Measurements from ENCODE around the gene SEC14L1. TPM values are rescaled to one million over a fixed set of nuclear protein-coding genes. Genes with fewer than 3 reads are reported as not detected.
"Not testable (repeated sequence)": the region's sequence is repeated elsewhere in the genome, so short reads cannot be mapped to it uniquely, and the experiment has no call there.

Gene SEC14L1
- total RNA-seq, 1 donor from 2014 or later: 93.2 TPM

DNA sequence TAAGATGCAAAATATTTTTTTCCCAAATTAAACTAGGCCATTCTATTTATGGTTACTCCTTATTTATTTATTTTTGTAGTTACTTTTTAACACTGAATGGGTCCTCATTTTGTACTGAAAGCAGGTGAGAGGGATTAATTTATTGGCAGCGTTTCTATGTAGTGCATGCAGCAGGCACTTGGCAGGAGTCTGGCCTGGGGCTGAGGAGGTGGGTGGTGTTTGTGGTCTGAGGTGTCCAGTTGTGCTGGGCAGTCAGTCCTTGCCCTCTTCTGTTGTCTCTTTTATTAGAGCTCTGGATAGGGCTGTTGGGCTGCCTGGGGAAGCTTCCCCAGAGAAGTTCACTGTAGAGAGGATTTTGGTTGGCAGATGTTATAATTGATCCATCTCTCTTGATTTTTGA, 12.7 kb downstream of the SEC14L1 start:
- H3K79me2 ChIP-seq (ENCODE audit: insufficient read depth, low read length): peaks cover 98% of the 10 kb centered on the region
- Mint-ChIP-seq H3K9me3 (ENCODE audit: unreplicated experiment) (no peaks in the 10 kb centered on the region), H3K4me3 (ENCODE audit: unreplicated experiment) (peak overlapping the region; percentile 65), H3K4me1 (ENCODE audit: low read depth, unreplicated experiment) (peaks cover 25% of the 10 kb centered on the region), H3K27ac (ENCODE audit: unreplicated experiment) (no peak overlapping the region), H3K27me3 (ENCODE audit: low read depth, unreplicated experiment) (no peaks in the 10 kb centered on the region), H3K36me3 (ENCODE audit: low read depth, unreplicated experiment) (peaks cover 13% of the 10 kb centered on the region)
- H4K20me1 ChIP-seq (ENCODE audit: insufficient read depth, low read length): peaks cover 81% of the 10 kb centered on the region
- H3K27ac ChIP-seq (ENCODE audit: low read depth, low read length): no peak overlapping the region
- H3K4me3 ChIP-seq (ENCODE audit: insufficient read depth, low read depth, low read length): no peak overlapping the region
- no peaks in the 10 kb centered on the region for H3K27me3 ChIP-seq (ENCODE audit: insufficient read depth, low read length)
- TF ChIP-seq EZH2 (IDR thresholded peaks at IDR 0.05; ENCODE audit: insufficient read depth, low read length): no peak
- H3K4me1 ChIP-seq (ENCODE audit: insufficient read depth, low read length): peaks cover 23% of the 10 kb centered on the region
- H3K4me2 ChIP-seq (ENCODE audit: low read length): no peak overlapping the region
- H3K9me3 ChIP-seq (ENCODE audit: insufficient read depth, low read depth, low read length): no peaks in the 10 kb centered on the region
- DNase-seq (ENCODE audit: low read depth): no peak
- peaks cover 18% of the 10 kb centered on the region for H3K36me3 ChIP-seq (ENCODE audit: insufficient read depth, low read length)
- no peak overlapping the region for H2AFZ ChIP-seq (ENCODE audit: low read depth, low read length)
- H3K9ac ChIP-seq (ENCODE audit: low read length): no peak overlapping the region
- FAIRE-seq: no peak

DNA sequence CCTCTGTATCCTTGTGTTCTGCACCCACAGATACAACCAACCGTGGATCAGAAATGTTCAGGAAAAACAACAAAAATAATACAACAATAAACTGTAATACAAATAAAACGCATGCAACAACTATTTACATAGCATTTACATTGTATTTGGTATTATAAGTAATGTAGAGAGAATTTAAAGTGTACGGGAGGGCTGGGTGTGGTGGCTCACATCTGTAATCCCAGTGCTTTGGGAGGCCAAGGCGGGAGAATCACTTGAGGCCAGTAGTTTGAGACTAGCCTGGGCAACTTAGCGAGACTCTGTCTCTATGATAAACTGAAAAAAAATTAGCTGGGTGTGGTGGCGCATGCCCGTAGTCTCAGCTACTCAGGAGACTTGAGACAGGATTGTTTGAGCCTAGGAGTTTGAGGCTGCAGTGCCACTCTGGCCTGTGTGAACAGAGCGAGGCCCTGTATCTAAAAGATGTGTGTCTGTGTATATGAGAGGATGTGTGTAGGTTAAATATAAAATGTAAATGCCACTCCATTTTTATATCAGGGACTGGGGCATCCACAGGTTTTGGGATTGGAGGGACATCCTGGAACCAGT, 13.3 kb downstream of the SEC14L1 start:
- Histone ChIP-seq H3K4me2 (ENCODE audit: low read length) (no peak overlapping the region), H4K20me1 (ENCODE audit: insufficient read depth, low read length) (peaks cover 76% of the 10 kb centered on the region), H3K36me3 (ENCODE audit: insufficient read depth, low read length) (peaks cover 19% of the 10 kb centered on the region), H3K27ac (ENCODE audit: low read depth, low read length) (no peak overlapping the region), H3K79me2 (ENCODE audit: insufficient read depth, low read length) (peaks cover 96% of the 10 kb centered on the region), H3K9me3 (ENCODE audit: insufficient read depth, low read depth, low read length) (no peaks in the 10 kb centered on the region), H3K9ac (ENCODE audit: low read length) (no peak overlapping the region), H3K4me3 (ENCODE audit: insufficient read depth, low read depth, low read length) (no peak overlapping the region), H2AFZ (ENCODE audit: low read depth, low read length) (no peak overlapping the region), H3K27me3 (ENCODE audit: insufficient read depth, low read length) (no peaks in the 10 kb centered on the region), H3K4me1 (ENCODE audit: insufficient read depth, low read length) (peaks cover 23% of the 10 kb centered on the region)
- no peak for FAIRE-seq
- Mint-ChIP-seq H3K36me3 (ENCODE audit: low read depth, unreplicated experiment) (peaks cover 7% of the 10 kb centered on the region), H3K4me1 (ENCODE audit: low read depth, unreplicated experiment) (peaks cover 19% of the 10 kb centered on the region), H3K27me3 (ENCODE audit: low read depth, unreplicated experiment) (no peaks in the 10 kb centered on the region), H3K27ac (ENCODE audit: unreplicated experiment) (no peak overlapping the region), H3K9me3 (ENCODE audit: unreplicated experiment) (no peaks in the 10 kb centered on the region), H3K4me3 (ENCODE audit: unreplicated experiment) (no peak overlapping the region)
- DNase-seq (ENCODE audit: low read depth): no peak
- no peak for TF ChIP-seq EZH2 (IDR thresholded peaks at IDR 0.05; ENCODE audit: insufficient read depth, low read length)
- TF ChIP-seq, protein P1, sequence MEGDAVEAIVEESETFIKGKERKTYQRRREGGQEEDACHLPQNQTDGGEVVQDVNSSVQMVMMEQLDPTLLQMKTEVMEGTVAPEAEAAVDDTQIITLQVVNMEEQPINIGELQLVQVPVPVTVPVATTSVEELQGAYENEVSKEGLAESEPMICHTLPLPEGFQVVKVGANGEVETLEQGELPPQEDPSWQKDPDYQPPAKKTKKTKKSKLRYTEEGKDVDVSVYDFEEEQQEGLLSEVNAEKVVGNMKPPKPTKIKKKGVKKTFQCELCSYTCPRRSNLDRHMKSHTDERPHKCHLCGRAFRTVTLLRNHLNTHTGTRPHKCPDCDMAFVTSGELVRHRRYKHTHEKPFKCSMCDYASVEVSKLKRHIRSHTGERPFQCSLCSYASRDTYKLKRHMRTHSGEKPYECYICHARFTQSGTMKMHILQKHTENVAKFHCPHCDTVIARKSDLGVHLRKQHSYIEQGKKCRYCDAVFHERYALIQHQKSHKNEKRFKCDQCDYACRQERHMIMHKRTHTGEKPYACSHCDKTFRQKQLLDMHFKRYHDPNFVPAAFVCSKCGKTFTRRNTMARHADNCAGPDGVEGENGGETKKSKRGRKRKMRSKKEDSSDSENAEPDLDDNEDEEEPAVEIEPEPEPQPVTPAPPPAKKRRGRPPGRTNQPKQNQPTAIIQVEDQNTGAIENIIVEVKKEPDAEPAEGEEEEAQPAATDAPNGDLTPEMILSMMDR (IDR thresholded peaks at IDR 0.05; ENCODE audit: insufficient read depth, low read depth, low read length): no peak

DNA sequence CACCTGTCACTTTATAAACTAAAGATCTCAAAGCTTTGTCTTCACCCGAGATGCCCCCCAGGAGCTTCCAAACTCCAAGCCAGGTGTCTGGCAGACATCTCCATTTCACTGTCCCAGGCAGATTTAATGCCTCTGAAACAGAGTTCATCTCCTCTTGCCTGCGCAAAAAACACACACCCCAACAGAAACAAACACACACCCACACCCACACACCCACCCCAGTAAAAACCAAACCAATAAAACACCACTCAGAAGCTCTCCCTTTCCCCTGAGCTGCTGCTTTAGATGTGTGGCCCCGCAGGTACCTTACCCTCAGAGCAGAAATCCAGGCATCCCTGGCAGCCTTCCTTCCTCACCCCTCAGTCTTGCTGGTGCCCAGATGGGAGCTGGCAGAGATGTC, 14.4 kb downstream of the SEC14L1 start:
- Mint-ChIP-seq H3K4me1 (ENCODE audit: low read depth, unreplicated experiment) (peaks cover 19% of the 10 kb centered on the region), H3K27me3 (ENCODE audit: low read depth, unreplicated experiment) (no peaks in the 10 kb centered on the region), H3K27ac (ENCODE audit: unreplicated experiment) (no peak overlapping the region), H3K36me3 (ENCODE audit: low read depth, unreplicated experiment) (peaks cover 7% of the 10 kb centered on the region), H3K4me3 (ENCODE audit: unreplicated experiment) (no peak overlapping the region), H3K9me3 (ENCODE audit: unreplicated experiment) (no peaks in the 10 kb centered on the region)
- H3K4me2 ChIP-seq (ENCODE audit: low read length): no peak overlapping the region
- H3K36me3 ChIP-seq (ENCODE audit: insufficient read depth, low read length): peaks cover 14% of the 10 kb centered on the region
- FAIRE-seq (no peak), DNase-seq (ENCODE audit: low read depth) (no peak)
- H3K79me2 ChIP-seq (ENCODE audit: insufficient read depth, low read length): peaks cover 94% of the 10 kb centered on the region
- H3K9ac ChIP-seq (ENCODE audit: low read length): no peak overlapping the region
- no peaks in the 10 kb centered on the region for H3K27me3 ChIP-seq (ENCODE audit: insufficient read depth, low read length)
- no peaks in the 10 kb centered on the region for H3K9me3 ChIP-seq (ENCODE audit: insufficient read depth, low read depth, low read length)
- peaks cover 75% of the 10 kb centered on the region for H4K20me1 ChIP-seq (ENCODE audit: insufficient read depth, low read length)
- no peak overlapping the region for H3K4me3 ChIP-seq (ENCODE audit: insufficient read depth, low read depth, low read length)
- TF ChIP-seq, protein P1 (IDR thresholded peaks at IDR 0.05; ENCODE audit: insufficient read depth, low read depth, low read length): no peak
- TF ChIP-seq EZH2 (IDR thresholded peaks at IDR 0.05; ENCODE audit: insufficient read depth, low read length): no peak
- H2AFZ ChIP-seq (ENCODE audit: low read depth, low read length): no peak overlapping the region
- no peak overlapping the region for H3K27ac ChIP-seq (ENCODE audit: low read depth, low read length)
- H3K4me1 ChIP-seq (ENCODE audit: insufficient read depth, low read length): peaks cover 24% of the 10 kb centered on the region

DNA sequence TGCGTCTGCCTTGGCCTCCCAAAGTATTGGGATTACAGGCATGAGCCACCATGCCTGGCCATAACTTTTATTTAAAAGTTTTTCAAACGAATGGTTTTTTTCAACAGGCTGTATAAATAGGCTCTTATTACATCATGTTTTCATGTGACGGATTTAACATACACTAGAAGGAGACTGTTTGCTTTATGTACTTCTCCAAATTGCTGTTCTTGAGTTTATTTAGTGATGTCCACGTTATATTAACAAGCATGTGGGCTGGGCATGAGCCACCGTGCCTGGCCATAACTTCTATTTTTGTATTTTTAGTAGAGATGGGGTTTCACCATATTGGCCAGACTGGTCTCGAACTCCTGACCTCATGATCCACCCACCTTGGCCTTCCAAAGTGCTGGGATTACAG, 17.0 kb downstream of the SEC14L1 start:
- H3K9ac ChIP-seq (ENCODE audit: low read length); H3K27me3 ChIP-seq (ENCODE audit: insufficient read depth, low read length); H3K4me3 Mint-ChIP-seq (ENCODE audit: unreplicated experiment); FAIRE-seq; H3K27ac ChIP-seq (ENCODE audit: low read depth, low read length); H3K4me3 ChIP-seq (ENCODE audit: insufficient read depth, low read depth, low read length); DNase-seq (ENCODE audit: low read depth); H3K36me3 ChIP-seq (ENCODE audit: insufficient read depth, low read length); H2AFZ ChIP-seq (ENCODE audit: low read depth, low read length); H3K4me2 ChIP-seq (ENCODE audit: low read length); H3K9me3 ChIP-seq (ENCODE audit: insufficient read depth, low read depth, low read length); H3K9me3 Mint-ChIP-seq (ENCODE audit: unreplicated experiment); H3K36me3 Mint-ChIP-seq (ENCODE audit: low read depth, unreplicated experiment); H3K27ac Mint-ChIP-seq (ENCODE audit: unreplicated experiment); H3K27me3 Mint-ChIP-seq (ENCODE audit: low read depth, unreplicated experiment): not testable (repeated sequence)
- Histone ChIP-seq H3K79me2 (ENCODE audit: insufficient read depth, low read length) (peaks cover 95% of the 10 kb centered on the region), H4K20me1 (ENCODE audit: insufficient read depth, low read length) (peaks cover 75% of the 10 kb centered on the region), H3K4me1 (ENCODE audit: insufficient read depth, low read length) (peaks cover 16% of the 10 kb centered on the region)
- peaks cover 31% of the 10 kb centered on the region for H3K4me1 Mint-ChIP-seq (ENCODE audit: low read depth, unreplicated experiment)
